Activated naive CD8-positive, alpha-beta T cell treated with anti-CD3 and anti-CD28 coated beads, Interleukin-2, amount 50 U/mL, for 24 hours (primary cell): ENCODE data around the gene VHLL.

ENCODE experiments used
- ATAC-seq: fragments of 150-1000 bp; cut with Tn5 transposase; one replicate; pipeline ENCODE4 v1.10.0; 2021
- DNase-seq: peaks from one replicate; pipeline ENCODE4 v3.0.0; 2021
- H3K27ac Mint-ChIP-seq: one replicate; pipeline ENCODE4 v1.8.0; 2021; ENCODE audit warnings: mild to moderate bottlenecking, mixed read lengths
- H3K27me3 Mint-ChIP-seq: one replicate; pipeline ENCODE4 v1.8.0; 2021; ENCODE audit warnings: mixed read lengths
- H3K36me3 Mint-ChIP-seq: one replicate; pipeline ENCODE4 v1.8.0; 2021; ENCODE audit warnings: low read depth, mixed read lengths
- H3K4me1 Mint-ChIP-seq: one replicate; pipeline ENCODE4 v1.8.0; 2021; ENCODE audit warnings: mixed read lengths
- H3K4me3 Mint-ChIP-seq: one replicate; pipeline ENCODE4 v1.8.0; 2021; ENCODE audit warnings: mild to moderate bottlenecking, moderate library complexity, mixed read lengths
- H3K9me3 Mint-ChIP-seq: one replicate; pipeline ENCODE4 v1.8.0; 2021; ENCODE audit warnings: mixed read lengths

VHLL gene

DNA sequence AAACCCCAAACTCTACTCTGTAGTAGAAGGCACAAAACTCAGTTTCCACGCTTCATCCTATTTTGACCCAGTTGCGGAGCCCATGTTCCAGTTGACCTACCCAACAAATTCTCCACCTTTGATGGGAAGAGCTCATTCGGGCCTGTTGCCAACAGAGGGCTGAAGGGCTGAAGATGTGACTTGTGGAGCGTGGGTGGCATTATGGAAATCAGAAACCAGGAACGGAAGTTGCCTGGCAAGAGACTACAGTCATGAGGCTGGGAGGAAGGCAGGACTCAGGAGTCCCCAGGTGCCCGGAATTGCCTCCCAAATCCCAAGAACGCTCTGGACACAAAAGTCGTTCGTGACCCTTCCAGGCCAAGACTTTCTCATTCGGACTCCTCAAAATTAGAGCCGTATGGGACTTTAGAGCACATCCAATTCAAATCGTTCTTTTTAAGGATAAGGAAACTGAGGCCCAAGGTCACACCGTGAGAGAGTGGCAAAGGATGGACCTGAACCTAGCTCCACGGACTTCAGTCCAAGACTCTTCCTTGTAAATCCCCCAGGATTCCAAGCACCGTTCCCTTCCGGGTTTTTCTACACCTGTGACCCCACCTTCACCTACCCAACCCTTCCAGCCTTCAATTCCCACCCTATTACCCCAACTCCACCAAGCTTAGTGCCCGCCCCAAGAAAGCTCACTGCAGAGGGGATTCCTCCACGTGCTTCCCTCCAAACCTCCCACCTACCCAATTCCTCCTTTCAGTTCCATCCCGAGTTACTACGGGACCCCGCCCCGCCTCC lies 17.2 kb downstream of the VHLL start:
- no peaks in the 10 kb centered on the region for H3K27me3 Mint-ChIP-seq
- DNase-seq (peak; percentile 50), ATAC-seq (peak; percentile 18)
- peaks cover 37% of the 10 kb centered on the region for H3K4me1 Mint-ChIP-seq
- peaks cover 35% of the 10 kb centered on the region for H3K36me3 Mint-ChIP-seq
- peak overlapping the region; percentile 90 for H3K27ac Mint-ChIP-seq
- H3K9me3 Mint-ChIP-seq, result no peaks in the 10 kb centered on the region
- peak overlapping the region; percentile 95 for H3K4me3 Mint-ChIP-seq

DNA sequence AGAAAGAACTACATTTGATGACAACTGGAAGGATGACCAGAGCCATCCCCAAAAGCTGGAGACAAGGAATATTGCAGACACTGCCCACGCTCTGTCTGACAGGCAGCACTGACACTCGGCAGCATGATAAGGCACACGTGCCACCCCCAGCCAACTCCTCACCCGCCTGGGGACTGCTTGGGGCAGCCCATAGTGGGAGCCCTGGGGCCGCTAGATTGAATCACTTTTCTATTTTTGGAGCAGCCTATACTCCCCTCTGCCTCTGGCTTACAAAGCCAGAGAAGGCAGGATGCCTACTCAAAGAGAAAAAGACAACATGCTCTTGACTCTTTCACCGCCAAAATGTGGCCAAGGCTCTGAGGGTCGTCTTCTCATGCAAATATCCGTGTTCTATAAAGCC lies 17.8 kb downstream of the VHLL start:
- ATAC-seq (peak; percentile 83), DNase-seq (peak; percentile 64)
- peak overlapping the region; percentile 90 for H3K27ac Mint-ChIP-seq
- peak overlapping the region; percentile 95 for H3K4me3 Mint-ChIP-seq
- peaks cover 37% of the 10 kb centered on the region for H3K4me1 Mint-ChIP-seq
- no peaks in the 10 kb centered on the region for H3K9me3 Mint-ChIP-seq
- H3K27me3 Mint-ChIP-seq, result no peaks in the 10 kb centered on the region
- peaks cover 39% of the 10 kb centered on the region for H3K36me3 Mint-ChIP-seq

DNA sequence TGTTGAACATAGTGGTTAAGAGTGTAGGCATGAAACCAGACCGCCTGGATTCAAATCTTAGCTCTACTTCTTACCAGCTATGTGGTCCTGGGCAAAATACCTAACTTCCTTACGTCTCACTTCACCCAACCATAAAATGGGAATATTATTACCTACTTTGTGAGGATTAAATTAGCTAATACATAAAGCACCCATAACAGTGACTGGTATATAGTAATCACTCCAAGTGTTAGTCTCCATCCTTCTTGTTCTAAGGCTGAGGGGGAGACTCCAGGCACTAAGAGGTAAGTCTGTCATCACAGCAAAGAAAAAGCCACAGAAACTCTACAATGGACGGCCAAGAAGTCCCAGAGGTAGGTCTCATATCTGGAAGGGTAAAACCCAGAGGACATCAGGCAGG lies 19.3 kb downstream of the VHLL start:
- H3K9me3 Mint-ChIP-seq, result no peaks in the 10 kb centered on the region
- no peak for ATAC-seq
- H3K4me3 Mint-ChIP-seq, result peak overlapping the region; percentile 95
- DNase-seq, result no peak
- H3K27ac Mint-ChIP-seq, result peak overlapping the region; percentile 42
- peaks cover 35% of the 10 kb centered on the region for H3K4me1 Mint-ChIP-seq
- no peaks in the 10 kb centered on the region for H3K27me3 Mint-ChIP-seq
- peaks cover 51% of the 10 kb centered on the region for H3K36me3 Mint-ChIP-seq

DNA sequence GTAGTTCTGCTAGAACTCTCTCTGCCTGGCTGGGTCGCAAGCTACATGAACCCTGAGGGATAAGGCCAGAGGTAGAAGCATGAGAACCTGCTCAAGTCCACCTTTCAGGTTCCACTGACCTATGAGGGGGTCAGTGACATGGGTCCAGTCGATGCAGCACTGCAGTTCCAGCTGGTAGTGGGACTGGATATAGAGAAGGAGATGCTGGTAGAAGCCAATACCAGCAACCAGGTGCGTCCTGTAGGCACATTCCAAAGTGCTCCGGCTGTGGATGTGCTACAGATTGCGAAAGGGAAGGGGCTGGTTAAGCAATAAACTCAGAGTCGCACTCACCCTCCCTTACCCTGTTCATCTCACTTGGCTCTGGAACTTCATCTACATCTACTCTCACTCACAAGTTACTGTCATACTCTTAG lies 22.1 kb downstream of the VHLL start:
- DNase-seq, result no peak
- Mint-ChIP-seq H3K4me3 (no peak overlapping the region), H3K36me3 (peaks cover 77% of the 10 kb centered on the region), H3K27me3 (no peaks in the 10 kb centered on the region), H3K27ac (no peak overlapping the region), H3K4me1 (peaks cover 23% of the 10 kb centered on the region), H3K9me3 (no peaks in the 10 kb centered on the region)
- no peak for ATAC-seq

DNA sequence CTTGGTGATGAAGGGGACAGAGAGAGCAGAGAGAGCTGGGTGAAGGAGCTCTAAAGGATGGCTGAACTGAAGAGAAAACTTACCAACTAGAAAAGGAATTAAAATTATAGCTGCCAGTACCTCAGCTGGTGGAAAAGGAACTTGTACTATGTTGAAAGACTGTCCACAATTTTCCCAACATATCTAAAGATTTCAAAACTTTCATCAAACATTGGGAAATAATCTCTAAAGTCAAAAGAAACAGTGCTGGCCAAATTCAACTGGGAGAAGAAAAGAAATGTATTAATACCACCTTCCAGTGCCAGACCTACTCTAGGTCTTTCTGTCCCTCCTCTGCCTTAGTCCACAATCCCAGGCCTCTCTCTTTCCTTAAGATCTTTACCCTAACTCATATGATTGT lies 22.6 kb downstream of the VHLL start:
- Mint-ChIP-seq H3K9me3 (no peaks in the 10 kb centered on the region), H3K4me1 (peaks cover 21% of the 10 kb centered on the region), H3K4me3 (no peak overlapping the region), H3K36me3 (peaks cover 81% of the 10 kb centered on the region), H3K27ac (no peak overlapping the region), H3K27me3 (no peaks in the 10 kb centered on the region)
- ATAC-seq (no peak), DNase-seq (no peak)

DNA sequence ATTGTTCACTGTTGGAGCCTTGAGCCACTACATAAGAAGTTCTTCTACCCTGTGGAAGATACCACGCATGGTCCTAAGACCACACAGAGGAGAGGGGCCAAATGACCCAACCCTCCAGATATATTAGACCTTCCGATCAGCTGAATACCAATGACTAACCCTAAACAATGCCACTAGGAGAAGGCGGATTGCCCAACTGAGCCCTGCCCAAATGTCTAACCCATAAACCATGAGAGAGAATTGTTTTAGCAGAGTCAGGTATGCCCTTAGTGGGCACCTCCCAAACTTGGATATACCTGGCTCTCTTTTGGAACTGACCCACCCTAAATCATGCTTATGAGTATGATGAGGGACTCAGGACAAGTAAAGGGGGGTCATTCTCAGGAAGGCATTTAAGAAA lies 28.8 kb downstream of the VHLL start:
- no peaks in the 10 kb centered on the region for H3K4me1 Mint-ChIP-seq
- H3K27me3 Mint-ChIP-seq, result no peaks in the 10 kb centered on the region
- peaks cover 69% of the 10 kb centered on the region for H3K36me3 Mint-ChIP-seq
- H3K4me3 Mint-ChIP-seq, result no peak overlapping the region
- no peak overlapping the region for H3K27ac Mint-ChIP-seq
- DNase-seq, result no peak
- no peak for ATAC-seq
- no peaks in the 10 kb centered on the region for H3K9me3 Mint-ChIP-seq

DNA sequence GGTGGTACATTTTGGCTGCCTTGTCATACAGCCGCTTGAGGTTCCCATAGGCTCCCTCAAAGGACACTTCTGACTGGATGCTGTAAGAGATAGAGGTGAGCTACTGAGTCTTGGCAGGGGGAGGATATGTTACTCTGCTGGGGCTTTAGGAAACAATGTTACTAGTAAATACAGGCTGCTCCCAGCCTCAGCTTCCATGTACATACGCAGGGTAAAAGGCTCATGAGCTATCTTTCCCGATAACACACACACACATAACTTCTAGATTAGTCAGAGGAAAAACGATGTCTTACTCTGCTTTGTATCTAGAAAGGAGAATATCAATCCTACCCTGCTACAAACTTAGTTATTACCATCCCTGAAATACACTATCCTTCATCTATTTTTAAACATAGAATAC lies 30.8 kb downstream of the VHLL start:
- Mint-ChIP-seq H3K4me1 (no peaks in the 10 kb centered on the region), H3K4me3 (no peak overlapping the region), H3K27ac (no peak overlapping the region), H3K9me3 (no peaks in the 10 kb centered on the region), H3K36me3 (peaks cover 62% of the 10 kb centered on the region), H3K27me3 (no peaks in the 10 kb centered on the region)
- ATAC-seq, result no peak
- no peak for DNase-seq

DNA sequence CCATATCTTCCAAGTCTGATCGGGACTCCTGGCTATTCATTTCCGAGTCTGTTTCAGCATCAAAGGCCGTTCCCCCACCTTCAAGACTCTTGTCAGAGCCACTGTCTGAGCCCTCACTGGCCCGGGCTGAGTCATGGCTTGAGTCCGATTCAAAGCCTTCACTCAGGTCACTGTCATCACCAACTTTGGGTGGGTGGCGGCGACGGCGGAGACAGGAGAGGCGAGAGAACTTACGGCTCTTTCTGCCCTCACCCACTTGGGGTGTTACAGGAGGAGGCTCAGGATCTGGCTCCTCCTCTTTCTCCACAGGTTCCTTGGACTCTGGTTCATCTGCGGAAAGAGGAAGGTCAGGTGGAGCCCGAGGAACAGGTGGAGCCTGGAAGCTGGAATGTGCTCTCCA lies 33.1 kb downstream of the VHLL start:
- no peak for DNase-seq
- H3K36me3 Mint-ChIP-seq, result peaks cover 53% of the 10 kb centered on the region

DNA sequence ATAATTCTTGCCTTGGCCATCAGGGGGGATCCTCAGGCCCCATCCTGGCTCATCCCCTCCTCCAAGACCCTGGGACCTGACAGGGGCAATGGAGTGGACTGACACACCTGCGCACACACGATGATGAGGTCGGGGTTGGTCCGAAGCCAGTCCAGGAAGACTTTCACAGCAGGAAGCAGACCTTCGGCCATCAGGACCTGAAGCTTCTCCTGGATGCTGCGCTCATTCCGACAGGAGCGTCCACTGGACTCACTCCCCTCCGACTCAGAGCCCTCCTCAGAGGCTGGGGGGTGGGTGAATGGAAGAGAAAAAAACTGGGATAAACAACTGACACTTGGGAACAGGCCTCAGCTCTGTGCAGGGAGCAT lies 35.8 kb downstream of the VHLL start:
- peaks cover 7% of the 10 kb centered on the region for H3K4me1 Mint-ChIP-seq
- ATAC-seq (no peak), DNase-seq (no peak)
- H3K9me3 Mint-ChIP-seq, result no peaks in the 10 kb centered on the region
- H3K27ac Mint-ChIP-seq, result no peak overlapping the region
- H3K36me3 Mint-ChIP-seq, result peaks cover 65% of the 10 kb centered on the region
- H3K27me3 Mint-ChIP-seq, result no peaks in the 10 kb centered on the region
- no peak overlapping the region for H3K4me3 Mint-ChIP-seq

More for the DNA sequence above, 33.1 kb downstream of the VHLL start:
- peaks cover 6% of the 10 kb centered on the region for H3K4me1 Mint-ChIP-seq
- no peak for ATAC-seq
- no peak overlapping the region for H3K27ac Mint-ChIP-seq
- H3K4me3 Mint-ChIP-seq, result no peak overlapping the region
- H3K27me3 Mint-ChIP-seq, result no peaks in the 10 kb centered on the region
- H3K9me3 Mint-ChIP-seq, result no peaks in the 10 kb centered on the region

DNA sequence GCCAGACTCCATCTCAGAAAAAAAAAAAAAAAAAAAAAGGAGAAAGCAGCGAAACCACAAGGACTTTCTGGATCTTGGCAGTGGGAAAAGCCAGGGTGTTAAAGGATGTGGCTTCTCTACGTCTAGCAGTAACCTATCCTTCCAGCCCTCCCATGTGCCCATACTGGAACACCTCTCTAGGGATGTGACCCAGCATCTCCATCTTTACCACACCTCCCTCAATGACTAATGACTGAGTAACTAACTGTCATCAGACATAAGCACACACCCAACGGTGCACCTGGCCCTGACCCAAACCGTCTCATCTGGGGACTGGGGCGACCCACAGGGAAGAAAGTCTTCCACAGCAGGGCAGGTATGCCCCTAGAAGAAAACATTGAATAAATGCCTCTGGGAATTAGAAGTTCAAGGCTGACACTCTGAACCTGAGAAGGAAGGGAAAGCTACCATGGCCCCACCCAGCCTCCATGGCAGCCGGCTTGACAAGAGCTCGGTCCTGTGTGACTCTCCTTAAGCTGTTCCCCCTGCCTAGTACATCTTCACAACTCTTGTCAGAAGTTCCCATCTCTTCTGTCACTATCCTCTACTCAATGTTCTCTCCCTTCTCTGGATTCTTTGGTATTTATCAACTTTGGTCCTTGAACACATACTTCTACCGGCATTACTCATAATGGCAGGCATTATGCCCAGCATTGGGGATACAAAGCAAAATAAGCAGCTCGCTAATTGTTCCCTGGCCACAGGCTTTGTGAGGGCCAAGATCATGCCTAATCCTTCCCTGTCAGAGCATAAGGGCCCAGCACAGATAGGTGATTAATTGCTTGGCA lies 36.4 kb downstream of the VHLL start:
- H3K4me1 Mint-ChIP-seq, result peaks cover 7% of the 10 kb centered on the region
- H3K4me3 Mint-ChIP-seq, result no peak overlapping the region
- ATAC-seq, result peak; percentile 89
- no peak for DNase-seq
- H3K9me3 Mint-ChIP-seq, result no peaks in the 10 kb centered on the region
- H3K36me3 Mint-ChIP-seq, result peaks cover 71% of the 10 kb centered on the region
- H3K27ac Mint-ChIP-seq, result no peak overlapping the region
- no peaks in the 10 kb centered on the region for H3K27me3 Mint-ChIP-seq

DNA sequence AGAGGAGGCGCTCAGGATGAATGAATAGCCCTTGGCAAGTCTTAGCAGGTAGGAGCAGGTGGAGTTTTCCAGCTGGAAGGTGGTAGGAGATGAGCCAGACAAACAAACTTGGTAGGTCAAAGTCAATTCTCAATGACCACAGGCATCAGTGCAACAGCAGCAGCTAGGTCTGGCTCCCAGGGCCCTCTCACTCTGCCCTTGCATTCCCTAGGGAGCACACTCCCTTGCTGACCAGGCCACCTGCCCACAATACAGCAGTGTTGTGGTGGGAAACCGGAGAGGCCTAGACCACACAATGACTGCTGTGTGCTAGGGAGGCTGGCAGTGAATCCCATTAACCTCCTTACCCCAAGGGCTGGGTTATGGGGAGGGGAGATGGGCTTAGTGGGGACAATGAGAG lies 38.2 kb downstream of the VHLL start:
- Mint-ChIP-seq H3K27me3 (no peaks in the 10 kb centered on the region), H3K36me3 (peaks cover 61% of the 10 kb centered on the region), H3K27ac (peak overlapping the region; percentile 46)

DNA sequence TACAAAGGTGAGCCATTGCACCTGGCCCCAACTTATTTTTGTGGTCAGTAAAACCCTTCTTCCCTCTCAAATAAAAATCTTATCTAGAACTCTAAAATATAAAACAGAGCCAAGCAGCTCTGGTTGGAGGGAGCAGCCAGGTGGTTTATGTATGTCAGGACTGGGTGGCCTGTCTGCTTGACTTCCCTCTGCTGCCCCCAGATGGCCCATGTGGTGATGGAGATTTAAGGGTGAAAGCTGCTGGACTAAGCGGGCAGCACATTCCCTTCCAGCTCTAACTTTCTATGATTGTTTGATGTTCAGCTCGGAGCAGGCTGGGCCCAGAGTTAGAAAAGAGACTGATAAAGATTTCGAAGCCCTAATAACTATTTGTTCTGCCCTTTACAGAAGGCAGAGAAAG lies 39.3 kb downstream of the VHLL start:
- Mint-ChIP-seq H3K27me3 (no peaks in the 10 kb centered on the region), H3K9me3 (no peaks in the 10 kb centered on the region), H3K4me3 (no peak overlapping the region), H3K36me3 (peaks cover 54% of the 10 kb centered on the region), H3K27ac (no peak overlapping the region), H3K4me1 (peaks cover 7% of the 10 kb centered on the region)
- no peak for ATAC-seq
- no peak for DNase-seq

More for the DNA sequence above, 38.2 kb downstream of the VHLL start:
- DNase-seq (no peak), ATAC-seq (no peak)
- Mint-ChIP-seq H3K4me3 (no peak overlapping the region), H3K4me1 (peaks cover 7% of the 10 kb centered on the region), H3K9me3 (no peaks in the 10 kb centered on the region)

DNA sequence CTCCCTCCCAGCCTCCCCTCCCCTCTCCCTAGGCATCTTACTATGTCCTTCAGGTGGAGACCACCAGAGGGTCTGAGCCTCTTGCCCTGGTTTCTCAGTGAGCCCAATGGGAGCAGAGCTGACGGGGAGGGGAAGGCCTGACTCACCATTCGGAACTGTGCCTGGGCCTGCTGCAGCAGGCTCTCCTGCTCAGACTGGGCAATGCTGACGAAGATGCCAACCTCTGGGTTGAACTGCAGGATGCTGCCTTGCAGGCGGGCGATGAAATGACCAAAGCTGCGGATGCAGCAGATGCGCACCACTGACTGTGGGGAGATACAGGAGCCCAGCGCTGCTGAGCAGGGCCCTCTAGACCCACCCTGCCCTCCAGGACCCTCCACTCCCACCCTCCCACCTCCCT lies 40.2 kb downstream of the VHLL start:
- Mint-ChIP-seq H3K27ac (no peak overlapping the region), H3K36me3 (peaks cover 53% of the 10 kb centered on the region), H3K9me3 (no peaks in the 10 kb centered on the region), H3K4me1 (peaks cover 7% of the 10 kb centered on the region), H3K27me3 (no peaks in the 10 kb centered on the region), H3K4me3 (no peak overlapping the region)
- no peak for DNase-seq
- no peak for ATAC-seq

DNA sequence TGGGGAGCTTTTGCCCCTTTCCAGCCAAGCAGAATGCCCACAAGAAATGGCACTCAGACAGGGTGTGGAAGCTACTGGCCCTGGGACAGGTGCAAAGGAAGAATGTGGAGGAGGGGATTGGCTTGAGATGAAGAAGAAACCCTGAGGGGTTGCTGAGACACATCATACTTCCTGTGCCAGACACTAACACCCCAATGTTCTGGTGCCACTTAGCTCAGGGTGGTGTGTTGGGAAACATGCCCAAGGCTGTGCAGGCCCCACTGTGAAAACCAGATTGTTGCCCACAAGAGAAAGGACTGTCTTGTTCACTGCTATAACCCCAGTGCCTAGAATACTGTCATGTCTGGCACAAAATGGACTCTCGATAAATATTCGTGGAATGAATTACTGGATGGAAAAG lies 41.4 kb downstream of the VHLL start:
- ATAC-seq, result no peak
- Mint-ChIP-seq H3K36me3 (peaks cover 52% of the 10 kb centered on the region), H3K4me1 (peaks cover 5% of the 10 kb centered on the region), H3K27ac (no peak overlapping the region), H3K9me3 (no peaks in the 10 kb centered on the region), H3K27me3 (no peaks in the 10 kb centered on the region), H3K4me3 (no peak overlapping the region)
- no peak for DNase-seq

DNA sequence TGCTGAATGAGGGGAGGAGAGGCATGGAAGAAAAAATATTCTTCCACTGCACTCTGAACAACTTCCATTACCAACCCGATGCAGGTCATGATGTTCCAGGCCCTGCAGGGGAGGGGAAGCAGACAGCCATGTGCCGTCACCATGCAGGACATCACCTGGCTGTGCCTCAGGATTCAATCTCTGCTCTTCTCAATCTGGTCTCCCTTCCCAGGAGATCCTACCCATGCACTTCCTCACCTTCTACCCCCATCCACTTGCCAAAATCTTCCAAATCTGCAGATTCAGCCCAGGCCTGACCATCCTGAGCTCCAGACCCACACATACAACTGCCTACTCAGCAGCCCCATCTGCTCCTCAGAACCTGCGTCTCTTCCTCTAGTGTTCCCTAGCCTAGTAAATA lies 45.5 kb downstream of the VHLL start:
- H3K27ac Mint-ChIP-seq, result no peak overlapping the region
- ATAC-seq (no peak), DNase-seq (no peak)
- H3K36me3 Mint-ChIP-seq, result peaks cover 36% of the 10 kb centered on the region
- H3K4me3 Mint-ChIP-seq, result no peak overlapping the region
- H3K9me3 Mint-ChIP-seq, result no peaks in the 10 kb centered on the region
- H3K4me1 Mint-ChIP-seq, result no peaks in the 10 kb centered on the region
- H3K27me3 Mint-ChIP-seq, result no peaks in the 10 kb centered on the region
